NCI-H1694 treated with DMSO at 0.1 percent for 48 hours (cell line): ENCODE data around the gene THRAP3.
"Not testable (repeated sequence)": the region's sequence is repeated elsewhere in the genome, so short reads cannot be mapped to it uniquely, and the experiment has no call there.

Source experiments
- DNase-seq: peaks from one replicate; lab custom pipeline; 2025; lab: John Stamatoyannopoulos, UW

THRAP3 gene

GRCh38 chr1:36204347-36204909 is 19.8 kb upstream of the THRAP3 start:
- no peak for DNase-seq

DNA sequence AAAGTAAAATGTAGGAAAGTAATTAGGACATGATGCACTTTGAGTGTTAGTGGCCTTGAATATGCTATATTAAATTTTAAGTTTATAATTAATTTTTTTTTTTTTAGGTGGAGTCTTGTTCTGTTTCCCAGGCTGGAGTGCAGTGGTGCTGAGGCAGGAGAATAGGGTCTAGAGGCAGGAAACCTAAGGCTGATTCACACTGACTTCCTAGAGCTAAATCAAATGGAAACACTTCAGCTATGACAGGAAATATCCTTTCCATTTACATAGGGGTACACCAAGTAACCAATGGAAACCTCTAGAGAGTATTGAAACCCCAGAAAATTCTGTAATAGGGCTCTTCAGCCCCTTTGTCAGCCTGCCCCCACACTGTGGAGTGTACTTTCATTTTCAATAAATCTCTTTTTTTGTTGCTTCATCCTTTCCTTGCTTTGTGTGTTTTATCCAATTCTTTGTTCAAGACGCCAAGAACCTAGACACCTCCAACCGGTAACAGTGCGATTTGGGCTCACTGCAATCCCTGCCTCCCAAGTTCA is 17.9 kb upstream of the THRAP3 start:
- no peak for DNase-seq

DNA sequence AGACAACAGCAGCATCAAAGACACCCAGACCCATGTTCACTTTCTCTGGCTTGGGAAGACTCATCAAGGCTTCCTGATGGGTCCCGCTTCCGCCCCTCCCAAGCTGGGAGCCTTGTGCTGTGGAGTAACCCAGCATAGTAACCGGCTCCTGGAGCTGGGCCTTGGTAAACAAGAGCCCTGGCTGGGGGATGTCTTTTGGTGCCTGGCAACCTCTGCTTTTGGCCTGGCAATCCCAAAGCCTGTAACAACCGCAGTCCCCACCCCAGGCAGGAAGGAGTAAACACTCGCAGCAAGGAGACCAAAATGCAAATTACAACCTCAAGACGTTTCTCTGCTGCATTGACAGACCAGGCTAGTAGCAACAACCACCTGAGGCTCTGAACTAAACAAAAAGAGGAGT is 16.9 kb upstream of the THRAP3 start:
- DNase-seq: no peak

GRCh38 chr1:36208978-36209703 is 15.1 kb upstream of the THRAP3 start:
- no peak for DNase-seq

DNA sequence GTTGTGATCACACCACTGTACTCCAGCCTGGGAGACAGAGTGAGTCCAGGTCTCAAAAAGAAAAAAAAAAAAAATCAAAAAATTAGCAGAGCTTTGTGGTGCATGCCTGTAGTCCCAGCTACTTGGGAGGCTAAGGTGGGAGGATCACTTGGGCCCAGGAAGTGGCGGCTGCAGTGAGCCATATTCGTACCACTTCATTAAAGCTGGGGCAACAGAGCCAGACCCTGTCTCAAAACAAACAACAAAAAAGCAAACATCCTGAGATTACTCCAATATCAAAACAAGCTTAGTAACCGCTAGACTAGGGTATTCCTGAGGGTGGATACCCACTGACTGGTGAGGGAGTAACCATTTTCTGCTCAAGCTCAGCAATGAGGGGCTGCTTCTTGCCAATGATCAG is 12.9 kb upstream of the THRAP3 start:
- DNase-seq: no peak

GRCh38 chr1:36211841-36212240 is 12.4 kb upstream of the THRAP3 start:
- DNase-seq: no peak

DNA sequence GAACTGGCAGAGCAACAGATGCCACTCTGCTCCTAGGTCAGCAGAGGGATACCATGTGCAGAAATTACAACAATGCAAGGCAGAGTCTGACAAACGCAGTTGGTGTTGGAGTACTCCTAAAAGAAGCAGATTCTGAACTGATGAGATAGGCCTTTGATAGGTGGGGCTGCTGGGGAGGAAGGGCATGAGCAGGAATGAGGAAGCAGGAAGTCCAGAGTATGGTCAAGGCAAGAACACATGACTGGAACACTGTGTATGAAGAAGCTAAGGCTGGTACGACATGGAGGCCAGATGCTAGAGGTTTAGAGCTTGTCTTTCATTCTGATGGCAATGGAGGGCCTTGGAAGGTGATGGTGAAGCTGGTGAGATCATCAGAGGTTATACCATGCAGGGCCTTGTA is 11.5 kb upstream of the THRAP3 start:
- no peak for DNase-seq

GRCh38 chr1:36217670-36218069 is 6.6 kb upstream of the THRAP3 start:
- DNase-seq: no peak

DNA sequence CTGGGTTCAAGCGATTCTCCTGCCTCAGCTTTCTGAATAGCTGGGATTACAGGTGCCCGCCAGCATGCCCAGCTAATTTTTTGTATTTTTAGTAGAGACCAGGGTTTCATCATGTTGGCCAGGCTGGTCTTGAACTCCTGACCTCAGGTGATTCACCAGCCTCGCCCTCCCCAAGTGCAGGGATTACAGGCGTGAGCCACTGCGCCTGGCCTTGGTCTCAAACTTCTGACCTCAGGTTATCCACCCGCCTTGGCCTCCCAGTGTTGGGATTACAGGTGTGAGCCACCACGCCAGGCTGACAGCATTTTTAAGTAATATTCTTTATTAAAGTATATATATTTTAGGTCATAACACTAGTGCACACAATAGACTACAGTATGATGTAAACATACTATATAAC is 2.3 kb upstream of the THRAP3 start:
- not testable (repeated sequence) for DNase-seq

GRCh38 chr1:36222481-36223380 is 1.5 kb upstream of the THRAP3 start:
- no peak for DNase-seq

DNA sequence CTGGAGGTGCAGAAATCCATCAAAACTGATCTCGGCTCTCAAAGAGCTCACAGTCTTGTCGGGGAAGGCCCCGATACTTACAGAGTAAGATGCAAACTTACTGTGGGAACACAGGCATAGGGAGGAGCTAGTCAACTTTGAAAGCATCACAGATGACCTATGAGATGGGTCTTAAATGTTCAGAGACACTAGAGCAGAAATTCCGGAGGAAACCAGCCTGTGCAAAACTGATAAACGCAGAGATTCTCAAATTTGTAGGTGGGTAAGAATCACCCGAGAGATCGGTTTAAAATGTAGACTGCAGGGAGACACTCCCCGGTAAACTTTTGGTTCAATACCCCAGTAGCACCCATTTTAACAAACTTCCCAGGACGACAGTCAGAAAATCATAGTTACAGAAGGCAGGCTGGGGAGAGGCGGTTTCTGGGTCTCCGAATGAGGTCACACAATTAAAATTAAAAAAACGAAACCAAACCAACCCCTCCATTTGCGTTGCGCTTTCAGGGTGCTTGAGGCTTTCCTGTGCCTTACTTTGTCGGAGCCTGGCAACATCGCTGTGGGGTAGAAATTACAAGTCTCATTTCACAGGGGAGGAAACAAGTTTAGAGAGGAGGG is 755 bp upstream of the THRAP3 start:
- DNase-seq: no peak

- DNase-seq: peak; percentile 80
Observed at GRCh38 chr1:36224537-36225282, 467 bp downstream of the THRAP3 start.

GRCh38 chr1:36225283-36225899 is 1.1 kb downstream of the THRAP3 start:
- no peak for DNase-seq

GRCh38 chr1:36230279-36230678 is 6.0 kb downstream of the THRAP3 start:
- DNase-seq: not testable (repeated sequence)

DNA sequence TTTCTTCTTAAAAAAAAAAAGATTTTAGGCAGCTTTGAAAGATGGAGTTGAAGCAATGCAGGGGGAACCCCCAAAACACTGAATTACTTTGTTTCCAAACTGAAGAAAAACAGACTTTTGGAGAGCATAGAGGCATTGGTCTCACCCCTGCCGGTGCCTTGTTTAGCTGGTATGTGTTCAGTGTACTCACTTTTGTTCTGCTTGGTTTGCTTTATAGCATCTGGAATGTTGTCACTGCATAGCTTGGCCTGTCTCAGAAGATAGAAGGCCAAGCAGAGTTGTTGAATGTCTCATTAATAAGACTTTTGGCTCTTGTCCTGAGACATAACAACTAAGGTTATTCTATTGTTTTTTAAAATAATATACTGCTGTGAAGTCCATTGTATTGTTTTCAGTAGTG is 6.9 kb downstream of the THRAP3 start:
- DNase-seq: no peak

DNA sequence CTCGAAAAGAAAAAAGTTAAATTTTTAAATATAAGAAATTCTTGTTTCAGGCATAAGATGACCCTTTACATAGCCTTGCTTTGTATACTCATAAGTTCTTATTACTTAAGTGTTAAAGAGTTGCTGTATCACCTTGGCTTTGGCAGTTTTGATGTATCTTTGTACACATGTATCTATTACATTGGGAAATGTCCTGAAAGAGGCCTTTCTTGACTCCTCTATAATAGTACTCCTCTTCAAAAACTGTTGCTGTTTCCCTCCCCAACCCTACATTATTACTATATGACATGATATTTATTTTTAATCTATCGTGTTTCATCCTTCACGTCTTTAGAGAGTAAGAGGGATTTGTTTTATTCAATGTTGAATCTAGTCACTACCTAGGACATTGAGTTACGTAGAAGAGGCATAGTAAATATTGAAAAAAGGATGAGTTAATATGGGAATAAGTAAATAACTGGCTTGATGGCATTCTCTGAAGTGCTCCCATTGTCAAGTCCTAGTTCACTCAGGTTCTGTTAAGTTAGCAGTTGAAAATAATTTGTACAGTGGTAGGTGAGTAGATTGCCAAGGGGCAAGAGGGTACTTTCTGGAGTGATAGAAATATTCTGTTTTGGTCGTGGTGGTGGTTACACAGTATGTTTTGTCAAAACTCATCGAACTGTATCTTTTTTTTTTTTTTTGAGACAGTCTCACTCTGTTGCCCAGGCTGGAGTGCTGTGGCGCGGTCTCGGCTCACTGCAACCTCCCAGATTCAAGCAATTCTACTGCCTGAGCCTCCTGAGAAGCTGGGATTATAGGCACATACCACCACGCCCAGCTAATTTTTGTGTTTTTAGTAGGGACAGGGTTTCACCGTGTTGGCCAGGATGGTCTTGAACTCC is 8.2 kb downstream of the THRAP3 start:
- no peak for DNase-seq

DNA sequence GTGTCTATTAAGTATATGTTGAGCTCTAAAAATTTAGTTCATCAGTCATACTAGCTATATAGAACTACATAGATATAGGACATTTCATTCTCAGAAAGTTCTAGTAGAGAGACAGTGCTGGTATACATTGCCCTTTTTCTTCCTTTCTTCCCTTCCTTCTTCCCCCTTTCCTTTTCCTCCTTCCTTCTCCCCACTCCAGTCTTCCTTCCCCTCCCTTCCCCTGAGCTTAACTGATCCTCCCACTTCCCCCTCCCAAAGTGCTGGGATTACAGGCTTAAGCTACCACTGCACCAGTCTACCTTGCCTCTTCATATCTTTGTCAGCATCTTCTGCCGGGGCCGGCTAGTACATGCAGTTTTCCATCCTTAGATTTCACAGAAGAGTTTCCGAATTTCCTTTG is 12.1 kb downstream of the THRAP3 start:
- no peak for DNase-seq

GRCh38 chr1:36238433-36238832 is 14.2 kb downstream of the THRAP3 start:
- no peak for DNase-seq

DNA sequence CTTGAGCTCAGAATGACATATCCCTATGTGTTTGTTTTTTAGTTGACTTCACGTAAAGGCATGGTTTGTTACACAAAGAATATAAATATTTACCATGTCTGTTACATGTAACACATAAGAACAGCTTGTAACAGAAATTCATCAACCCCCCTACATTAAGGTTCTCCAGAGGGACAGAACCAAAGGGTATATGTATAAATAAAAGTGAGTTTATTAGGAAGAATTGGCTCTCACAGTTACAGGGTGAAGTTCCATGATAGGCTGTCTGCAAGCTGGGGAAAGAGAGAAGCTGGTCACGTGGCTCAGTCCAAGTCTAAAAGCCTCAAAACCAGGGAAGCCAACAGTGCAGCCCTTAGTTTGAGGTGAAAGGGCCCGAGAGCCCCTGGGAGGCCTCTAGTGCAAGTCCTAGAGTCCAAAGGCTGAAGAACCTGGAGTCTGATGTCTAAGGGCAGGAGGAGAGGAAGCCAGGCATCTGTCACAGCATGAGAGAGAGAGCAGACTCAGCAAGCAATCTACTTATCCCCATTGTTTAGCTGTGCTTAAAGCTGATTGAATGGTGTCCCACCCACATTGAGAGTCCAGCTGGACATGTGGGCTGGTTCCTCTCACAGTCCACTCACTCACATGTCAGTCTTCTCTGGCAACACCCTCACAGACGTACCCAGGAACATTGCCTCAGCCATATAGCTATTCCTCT is 15.8 kb downstream of the THRAP3 start:
- DNase-seq: no peak
